HG02759 (cell line): ENCODE measurements around the gene ARGLU1.
A peak's percentile ranks its signal among the peaks of the same experiment; 100 is the strongest.

Source experiments
- ATAC-seq: cut with Tn5 transposase; IDR thresholded peaks from one replicate; pipeline ENCODE4 v1.9.1; 2021; ENCODE audit warnings: mild to moderate bottlenecking, moderate library complexity; ENCODE audit not compliant: unreplicated experiment

Gene ARGLU1

DNA sequence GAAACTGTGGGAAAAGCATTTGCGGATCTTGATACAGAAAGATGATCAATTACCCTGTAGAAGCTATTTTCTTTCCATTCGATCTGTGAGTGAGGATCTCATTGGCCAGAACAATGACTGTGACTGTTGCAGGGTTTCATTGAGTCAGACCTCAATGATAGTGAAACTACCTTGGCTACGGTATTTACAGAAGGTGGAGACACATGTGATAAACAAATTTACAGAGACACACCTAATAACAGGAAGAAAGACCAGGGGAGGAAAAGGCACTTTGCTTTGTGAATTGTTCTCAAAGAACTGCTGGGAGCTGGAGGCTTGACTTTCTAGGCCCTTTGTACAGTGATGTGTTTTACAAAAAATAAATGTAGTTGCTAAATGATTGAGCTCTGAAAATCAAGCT is 19.9 kb upstream of the ARGLU1 start:
- ATAC-seq, result no peak

DNA sequence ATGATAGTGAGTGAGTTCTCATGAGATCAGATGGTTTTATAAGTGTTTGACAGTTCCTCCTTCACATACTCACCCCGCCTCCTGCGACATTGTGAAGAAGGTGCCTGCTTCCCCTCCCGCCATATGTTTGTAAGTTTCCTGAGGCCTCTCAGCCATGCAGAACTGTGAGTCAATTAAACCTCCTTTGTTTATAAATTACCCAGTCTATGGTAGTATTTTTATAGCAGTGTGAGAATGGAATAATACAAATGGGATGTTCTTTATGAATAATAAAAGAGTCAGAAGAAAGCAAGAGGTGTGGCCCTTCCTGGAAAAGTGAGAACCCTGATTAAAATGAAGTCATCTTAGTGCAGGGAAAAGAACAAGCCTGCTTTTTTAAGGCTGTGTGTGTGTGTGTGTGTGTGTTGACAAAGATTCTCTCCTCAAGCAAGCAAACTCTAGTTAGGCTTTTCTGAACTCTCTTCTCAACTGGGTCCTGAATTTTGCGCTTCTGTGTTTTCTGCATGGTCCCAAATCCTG is 18.8 kb upstream of the ARGLU1 start:
- no peak for ATAC-seq

DNA sequence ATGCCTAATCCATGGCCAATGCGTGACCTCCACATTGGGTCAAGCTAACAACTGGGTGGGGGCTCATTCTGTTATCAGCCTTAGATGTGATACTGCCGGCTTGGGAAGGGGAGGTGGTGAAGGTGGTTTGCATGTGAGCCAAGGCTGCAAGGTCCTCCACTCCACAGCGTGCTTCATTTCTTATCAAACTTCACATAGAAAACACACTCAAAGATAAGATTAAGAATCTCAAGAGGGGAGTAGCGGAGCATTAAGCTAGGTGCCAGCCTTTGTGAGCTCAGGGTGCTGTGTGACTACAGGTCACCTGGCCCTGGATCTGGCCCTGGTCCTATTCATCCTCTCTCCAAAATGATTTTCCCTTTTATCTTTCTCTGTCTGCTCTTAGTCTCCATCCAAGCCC is 13.3 kb upstream of the ARGLU1 start:
- no peak for ATAC-seq

DNA sequence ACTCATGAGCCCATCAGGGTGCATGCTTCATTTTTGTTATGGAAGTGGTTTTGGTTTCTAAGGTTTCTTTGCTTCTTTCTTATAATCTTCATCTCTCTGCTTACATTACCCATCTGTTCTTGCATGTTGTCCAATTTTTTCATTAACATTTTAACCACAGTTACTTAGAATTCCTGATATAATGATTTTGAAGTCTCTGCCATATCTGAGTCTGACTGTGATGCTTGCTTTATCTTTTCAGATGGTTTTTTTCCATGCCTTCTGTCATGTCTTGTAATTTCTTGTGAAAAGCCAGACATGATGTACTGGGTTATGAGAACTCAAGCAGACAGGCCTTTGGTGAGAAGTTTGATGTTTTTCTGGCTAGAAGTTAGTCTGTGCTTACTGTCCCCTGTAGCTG is 8.0 kb upstream of the ARGLU1 start:
- no peak for ATAC-seq

DNA sequence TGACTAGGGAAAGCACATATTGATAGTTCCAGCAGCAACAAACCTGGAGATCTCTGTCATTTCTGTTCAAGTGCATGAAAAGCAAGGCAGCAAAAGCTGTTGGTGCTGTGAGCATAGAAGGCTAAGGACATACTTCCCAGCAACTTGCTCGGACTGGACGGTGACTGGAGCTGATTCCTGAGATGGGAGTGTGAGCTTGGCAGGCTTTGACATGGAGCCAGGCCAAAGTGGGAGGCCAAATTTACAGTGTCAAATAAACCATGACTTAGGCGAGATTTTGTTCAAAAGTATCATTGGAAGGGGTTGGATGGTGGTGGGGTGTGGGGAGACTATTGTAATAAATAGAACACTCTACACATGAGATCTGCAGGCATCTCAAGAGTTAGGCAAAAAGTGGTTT is 5.9 kb upstream of the ARGLU1 start:
- no peak for ATAC-seq

DNA sequence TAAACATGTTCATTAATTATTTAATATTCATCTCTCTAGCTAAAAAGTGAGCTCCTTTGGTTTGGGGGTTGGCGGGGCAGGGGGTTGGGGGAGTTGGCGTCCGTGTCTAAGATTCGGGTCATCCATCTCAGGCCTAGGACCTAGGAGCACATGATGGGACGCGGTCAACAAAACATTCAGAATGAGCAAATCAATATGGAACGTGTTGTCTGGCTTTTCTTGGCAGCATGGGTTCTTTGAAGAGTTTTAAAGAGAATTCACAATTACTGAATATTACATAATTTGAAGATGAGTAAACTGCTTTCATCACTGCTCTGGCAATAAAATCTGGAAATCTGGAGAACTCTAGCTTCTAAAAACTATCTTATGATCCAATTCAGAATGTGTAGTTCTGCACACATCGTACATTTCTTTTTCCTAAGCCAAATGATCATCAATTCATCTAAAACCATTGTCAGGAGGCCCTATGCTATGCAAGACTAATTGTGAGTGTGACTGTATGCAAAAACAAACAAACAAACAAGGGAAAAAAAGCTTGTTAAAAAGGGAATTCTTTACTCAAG is 5.4 kb upstream of the ARGLU1 start:
- no peak for ATAC-seq

DNA sequence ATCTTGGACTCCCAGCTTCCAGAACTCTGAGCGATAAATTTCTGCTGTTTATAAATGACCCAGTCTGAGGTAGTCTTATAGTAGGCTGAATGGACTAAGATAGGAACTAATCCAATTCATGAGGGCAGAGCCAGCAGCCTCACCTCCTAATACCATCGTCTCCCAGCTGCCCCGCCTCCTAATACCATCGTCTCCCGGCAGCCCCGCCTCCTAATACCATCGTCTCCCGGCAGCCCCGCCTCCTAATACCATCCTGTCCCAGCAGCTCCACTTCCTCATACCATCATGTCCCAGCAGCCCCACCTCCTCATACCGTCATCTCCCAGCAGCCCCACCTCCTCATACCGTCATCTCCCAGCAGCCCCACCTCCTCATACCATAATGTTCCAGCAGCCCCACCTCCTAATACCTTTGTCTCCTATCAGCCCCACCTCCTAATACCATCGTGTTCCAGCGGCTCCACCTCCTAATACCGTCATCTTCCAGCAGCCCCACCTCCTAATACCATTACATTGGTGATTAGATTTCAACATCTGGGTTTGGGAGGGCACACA is 2.4 kb upstream of the ARGLU1 start:
- peak; percentile 17 for ATAC-seq

DNA sequence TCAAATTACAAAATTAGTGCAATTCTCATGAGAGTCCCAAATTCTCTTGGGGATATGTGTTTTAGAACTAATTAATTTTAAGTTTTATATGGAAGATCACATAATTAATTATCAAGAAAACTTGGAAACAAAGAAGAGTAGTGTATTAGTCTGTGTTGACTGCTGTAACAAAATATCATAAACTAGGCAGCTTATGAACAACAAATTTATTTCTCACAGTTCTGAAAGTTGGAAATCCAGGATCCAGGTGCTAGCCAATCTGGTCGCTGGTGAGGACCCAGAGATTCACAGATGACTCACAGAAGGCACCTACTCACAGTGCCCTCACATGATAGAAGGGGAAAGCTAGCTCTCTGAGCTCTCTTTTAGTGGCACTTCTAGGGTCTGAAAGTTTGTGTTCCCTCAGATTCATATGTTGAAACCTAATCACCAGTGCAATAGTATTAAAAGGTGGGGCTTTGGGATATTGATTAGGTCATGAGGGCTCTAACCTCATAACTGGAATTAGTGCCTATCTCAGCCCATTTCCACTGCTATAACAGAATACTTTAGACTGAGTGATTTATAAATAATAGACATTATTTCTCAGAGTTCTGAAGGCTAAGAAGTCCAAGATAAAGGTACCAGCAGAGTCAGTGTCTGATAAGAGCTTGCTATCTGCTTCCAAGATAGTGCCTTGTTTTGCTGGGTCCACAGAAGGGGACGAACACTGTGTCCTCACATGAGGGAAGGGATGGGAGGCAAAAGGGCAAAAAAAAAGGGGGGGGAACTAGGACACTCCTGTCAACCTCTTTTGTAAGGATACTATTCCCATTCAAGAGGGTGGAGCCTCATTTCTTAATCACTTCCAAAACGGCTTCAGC is 1.5 kb upstream of the ARGLU1 start:
- ATAC-seq, result no peak

DNA sequence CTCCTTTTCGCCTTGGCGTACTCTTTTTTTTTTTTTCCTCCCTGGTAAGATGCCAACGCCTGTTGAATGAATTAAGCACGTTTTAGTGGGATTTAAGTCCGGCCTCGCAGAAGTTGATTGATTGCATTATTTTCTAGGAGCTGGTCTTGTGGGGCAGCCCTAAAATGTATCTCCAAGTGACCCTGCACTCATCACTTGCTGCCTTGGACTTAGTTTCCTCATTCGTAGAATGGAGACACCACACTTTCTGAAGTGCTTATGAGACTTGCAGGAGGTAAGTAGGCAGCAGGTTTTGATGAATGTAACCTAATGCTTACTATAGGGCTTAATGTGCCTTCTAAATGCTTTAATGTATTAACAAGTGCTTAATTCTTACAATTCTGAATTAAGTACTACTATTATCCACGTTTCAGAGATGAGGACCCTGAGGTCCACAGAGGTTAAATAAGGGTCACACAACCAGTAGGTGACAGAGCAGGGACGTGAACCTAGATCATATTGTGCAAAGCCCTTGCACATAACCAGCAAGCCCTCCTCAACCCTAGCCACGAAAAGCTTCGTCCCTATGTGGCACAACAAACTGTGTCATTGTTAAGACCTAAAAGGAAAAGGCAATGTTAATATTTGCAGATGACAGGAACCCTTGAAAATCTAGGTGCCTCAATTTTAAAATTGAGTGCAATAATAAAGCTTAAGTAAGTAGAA is 514 bp upstream of the ARGLU1 start:
- peak; percentile 29 for ATAC-seq

DNA sequence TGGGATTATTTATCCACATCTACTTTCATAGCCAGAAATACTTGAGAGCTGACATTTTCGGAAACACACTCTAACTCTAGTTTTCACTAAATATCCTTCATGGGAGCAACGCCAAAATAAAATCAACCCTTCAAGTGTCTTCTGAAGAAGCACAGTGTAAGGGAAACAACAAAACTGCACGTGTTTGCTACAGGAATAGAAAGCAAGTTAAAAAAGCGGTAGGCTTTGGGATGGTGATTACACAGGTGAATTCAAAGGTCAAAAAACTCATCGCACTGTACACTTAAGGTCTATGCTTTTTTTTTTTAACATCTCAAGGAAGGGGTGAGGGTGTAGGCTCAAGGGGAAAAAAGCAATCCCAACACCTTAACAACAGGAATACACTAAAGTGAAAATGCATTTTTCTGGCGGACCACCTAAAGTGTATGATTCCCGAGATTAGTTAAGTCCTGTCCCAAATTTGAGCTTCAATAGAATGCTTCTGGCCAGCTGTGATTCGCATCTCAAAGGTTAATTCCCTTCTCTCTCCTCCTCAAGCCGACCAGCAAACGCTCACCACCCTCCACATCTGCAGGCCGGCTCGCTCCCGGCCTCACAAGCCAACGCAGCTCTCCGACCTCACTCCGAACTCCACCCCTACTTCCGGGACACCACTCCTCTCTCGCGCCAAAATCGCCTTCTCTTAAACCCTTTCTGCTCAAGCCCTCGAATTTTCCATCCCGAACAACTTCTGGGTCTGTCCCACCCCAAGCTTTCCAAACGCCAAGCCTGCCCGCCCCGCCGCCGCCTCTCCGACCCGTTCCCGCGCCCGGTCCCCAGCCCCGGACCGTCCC is 1.1 kb downstream of the ARGLU1 start:
- peak; percentile 48 for ATAC-seq

DNA sequence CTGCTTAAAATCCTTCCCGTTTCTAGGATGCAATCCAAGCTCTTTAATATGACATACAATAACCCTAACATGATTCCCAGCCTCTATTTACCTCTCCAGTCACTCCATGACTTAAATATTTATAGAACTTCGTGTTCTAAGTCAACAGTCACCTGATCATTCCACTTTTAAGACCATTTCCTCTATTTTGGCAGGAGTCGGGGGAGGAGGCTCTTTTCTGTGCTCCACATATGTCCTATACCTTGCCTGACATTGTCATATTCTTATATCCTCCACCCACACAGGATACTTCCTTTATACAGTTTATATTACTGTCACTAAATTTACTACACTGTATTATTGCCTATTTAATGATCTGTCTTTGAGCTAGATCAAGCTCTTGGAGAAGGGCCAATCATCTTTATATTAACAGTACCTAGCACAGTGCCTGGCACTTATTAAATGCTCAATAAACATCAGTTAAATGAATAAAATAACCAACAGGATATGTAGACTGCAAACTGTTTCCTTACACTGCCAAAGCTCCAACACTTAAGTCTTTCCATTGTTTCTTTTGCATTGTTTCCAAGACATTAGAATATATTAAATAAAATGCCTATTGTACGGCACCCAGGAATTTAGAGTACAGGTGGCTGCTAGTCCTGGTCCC is 2.7 kb downstream of the ARGLU1 start:
- no peak for ATAC-seq

DNA sequence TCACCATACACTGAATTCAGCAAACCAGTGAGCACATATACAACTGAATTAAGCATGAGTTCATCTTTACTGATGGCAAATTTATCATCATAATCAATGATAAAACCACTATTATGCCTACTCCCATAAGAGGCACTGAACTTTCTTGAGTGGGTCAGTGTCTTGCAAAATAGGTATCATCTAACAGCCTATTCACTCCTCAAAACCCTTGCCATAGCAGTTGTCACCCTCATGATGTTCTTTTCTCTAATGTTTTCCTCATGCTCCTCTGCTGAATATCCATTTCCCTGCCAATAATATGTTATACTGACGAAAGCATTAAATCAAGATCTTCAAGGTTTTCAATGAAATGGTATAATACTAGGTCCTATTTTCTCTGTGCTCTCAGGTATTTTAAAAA is 5.6 kb downstream of the ARGLU1 start:
- ATAC-seq, result no peak

DNA sequence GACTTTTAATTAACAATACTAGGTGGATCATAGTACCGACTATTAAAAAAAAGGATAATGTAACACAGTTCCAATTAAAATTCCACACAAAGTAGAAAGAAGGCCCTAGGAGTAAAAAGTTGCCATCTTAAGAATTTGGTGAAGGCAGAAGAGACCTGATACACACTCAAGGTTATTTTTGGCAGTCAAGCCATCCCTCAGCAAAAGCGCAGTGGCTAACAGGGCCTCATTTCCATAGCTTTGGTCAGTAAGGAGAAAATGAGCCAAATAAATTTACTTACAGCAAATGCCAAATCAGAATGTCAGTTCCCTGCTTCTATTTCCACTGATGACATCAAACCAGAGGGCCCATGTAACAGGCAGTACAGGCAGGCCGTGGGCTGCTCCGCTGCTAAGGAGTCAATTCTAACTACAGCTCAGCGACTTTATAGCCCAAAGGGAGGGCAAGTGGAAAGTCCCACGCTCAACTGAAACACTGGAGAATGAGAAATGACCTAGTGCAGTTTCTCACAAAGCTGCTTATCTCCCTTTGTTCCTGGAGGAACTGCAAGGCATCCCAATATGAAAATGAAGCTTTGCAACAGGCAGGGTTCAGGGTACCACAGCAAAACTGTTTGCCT is 6.3 kb downstream of the ARGLU1 start:
- peak; percentile 87 for ATAC-seq

DNA sequence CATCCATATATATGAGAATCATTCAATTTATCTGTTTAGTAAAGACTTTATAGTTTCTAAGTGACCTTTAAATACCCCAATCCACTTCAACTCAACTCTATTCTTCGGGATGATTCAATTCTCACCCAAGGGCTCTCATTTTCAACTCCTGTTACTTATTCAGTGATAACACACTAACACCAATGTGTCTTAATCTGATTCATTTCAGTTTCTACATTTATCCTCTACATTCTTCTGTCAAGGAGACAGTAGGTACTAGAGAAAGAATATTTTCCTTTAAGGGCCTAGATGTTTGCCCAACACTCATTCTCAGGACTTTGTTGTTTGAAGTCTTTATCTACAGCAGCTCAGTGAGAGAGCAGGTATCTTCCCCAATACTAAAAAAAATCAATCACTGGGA is 7.1 kb downstream of the ARGLU1 start:
- peak; percentile 44 for ATAC-seq

DNA sequence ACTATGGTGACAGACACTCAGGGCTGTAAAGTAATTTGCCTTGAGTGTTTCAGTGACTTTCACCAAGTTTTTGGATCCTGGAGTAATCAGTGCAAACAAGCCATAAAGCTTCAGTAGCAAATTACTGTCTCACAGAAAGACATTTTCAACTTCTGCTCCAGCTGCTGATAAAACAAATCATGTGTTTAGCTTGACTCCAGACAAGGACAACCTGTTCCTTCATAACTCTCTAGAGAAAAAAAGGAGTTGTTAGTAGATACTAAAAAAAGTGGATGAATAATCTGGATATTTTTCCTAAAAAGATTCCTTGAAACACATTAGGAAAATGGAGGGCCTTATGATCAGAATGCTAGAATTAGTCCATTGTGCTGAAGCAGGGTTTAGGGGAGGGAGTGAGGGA is 9.4 kb downstream of the ARGLU1 start:
- no peak for ATAC-seq

DNA sequence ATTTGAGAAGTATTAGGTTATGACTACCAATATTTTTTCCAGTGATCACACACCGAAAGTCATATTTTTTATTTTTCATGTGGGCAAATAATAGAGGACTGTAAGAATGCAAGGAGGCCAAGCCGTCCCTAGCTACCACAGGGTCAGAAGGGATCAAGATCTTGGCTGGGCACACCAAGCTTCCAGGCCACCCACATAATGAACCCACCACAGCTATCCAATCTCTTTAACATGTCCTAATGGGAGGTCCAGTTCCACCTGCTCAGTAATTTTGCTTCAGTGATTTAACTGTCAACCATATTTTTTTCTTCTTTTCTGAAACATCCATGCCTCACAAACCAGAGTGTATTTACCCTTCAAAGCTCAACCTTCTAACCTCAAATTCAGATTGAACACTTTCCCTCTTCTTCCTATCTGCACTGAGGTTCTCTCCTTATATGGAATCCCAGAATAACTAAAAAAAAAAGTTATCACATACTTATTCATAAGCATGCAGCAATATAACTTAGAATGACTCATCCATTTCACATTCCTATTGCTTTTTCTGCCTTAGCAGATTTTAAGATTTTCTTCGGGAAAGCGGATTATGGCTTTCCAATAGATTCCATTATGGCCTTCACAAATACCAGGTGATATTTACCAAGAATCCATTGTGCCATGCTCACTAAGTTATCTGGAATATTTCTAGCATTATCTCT is 12.2 kb downstream of the ARGLU1 start:
- ATAC-seq, result no peak

DNA sequence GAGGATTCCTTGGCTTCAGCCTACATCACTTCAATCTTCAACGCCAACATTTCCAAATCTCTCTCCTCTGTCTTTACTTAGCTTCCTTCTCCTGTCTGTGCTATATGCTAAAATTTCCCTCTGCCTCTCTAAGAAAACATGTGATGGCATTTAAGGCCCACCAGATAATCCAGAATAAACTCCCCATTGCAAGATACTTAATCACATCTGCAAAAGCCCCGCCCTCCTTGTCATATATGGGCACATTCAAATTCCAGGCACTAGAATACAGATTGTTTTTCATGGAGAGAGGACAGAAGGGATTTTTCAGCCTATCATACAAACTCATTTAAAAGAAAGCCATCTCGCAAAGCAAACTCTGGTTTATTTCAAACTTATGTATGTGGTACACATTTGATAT is 16.2 kb downstream of the ARGLU1 start:
- no peak for ATAC-seq

DNA sequence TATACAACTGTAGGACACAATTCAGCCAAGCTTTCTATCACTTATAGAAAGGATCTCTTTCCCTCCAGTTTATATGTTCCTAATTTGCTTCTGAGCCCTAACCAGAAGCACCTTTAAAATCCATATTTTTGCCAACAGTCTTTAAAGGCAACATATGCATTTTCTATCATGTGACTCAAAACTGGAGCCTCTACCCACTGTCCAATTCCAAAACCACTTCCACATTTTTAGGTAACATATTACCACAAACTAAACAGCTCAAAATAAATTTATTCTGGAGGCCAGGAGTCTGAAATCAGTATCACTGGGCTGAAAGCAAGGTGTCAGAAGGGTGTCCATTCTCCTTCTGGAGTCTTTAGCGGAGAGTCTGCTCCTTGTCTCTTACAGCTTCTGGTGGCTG is 16.6 kb downstream of the ARGLU1 start:
- no peak for ATAC-seq

DNA sequence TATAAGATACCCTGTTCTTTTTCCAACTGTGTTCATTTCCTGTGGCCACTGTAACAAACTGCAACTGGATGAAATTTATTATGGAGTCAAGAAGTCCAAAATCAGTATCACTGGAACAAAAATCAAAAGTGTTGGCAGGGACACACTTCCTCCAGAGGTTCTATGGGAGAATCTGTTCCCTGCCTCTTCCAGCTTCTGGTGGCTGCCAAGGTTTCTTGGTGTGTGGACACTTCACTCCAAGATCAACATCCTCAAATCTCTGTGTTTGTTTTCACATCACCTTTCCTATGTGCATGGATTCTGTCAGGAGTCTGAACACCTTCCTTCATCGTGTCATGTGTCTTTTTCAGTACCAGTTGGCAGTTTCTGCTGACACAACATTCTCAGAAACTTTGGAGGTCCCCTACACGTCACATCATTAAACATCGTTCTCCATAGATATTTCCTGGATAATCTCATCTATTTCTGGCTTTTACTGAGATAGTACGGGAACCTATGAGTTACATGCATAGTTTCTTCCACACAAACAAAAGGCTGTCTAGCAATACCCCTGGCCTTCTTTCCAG is 17.3 kb downstream of the ARGLU1 start:
- no peak for ATAC-seq
